H1 (cell line): ENCODE measurements around the gene SP4. TPM values are rescaled to one million over a fixed set of nuclear protein-coding genes. Genes with fewer than 3 reads are reported as not detected.

Source experiments
- CTCF ChIA-PET: fragments of 300-600 bp; sonication (Branson Sonifier 250); formaldehyde crosslinking; loops from one replicate; lab custom pipeline; 2021; ENCODE audit not compliant: partially characterized antibody; lab: Charles Lee
- POLR2A ChIA-PET: fragments of 300-600 bp; sonication (Branson Sonifier 250); formaldehyde crosslinking; loops from one replicate; lab custom pipeline; 2021; ENCODE audit warnings: inconsistent platforms; ENCODE audit not compliant: partially characterized antibody; lab: Charles Lee
- DNase-seq, 2 experiments: peaks; one replicate each; pipeline versions ENCODE4 v3.0.0 to v3.0.0-alpha.2; 2010 to 2022; ENCODE audit warnings: low spot score in 2 of 2, low read depth in 1 of 2, mixed read lengths in 1 of 2
- FAIRE-seq: peaks from 2 replicates; lab custom pipeline; 2011; peaks lifted over from hg19 to GRCh38; lab: Jason Lieb, UNC
- H2AFZ ChIP-seq: 2 replicates; pipeline ENCODE4 v1.8.1; 2012; ENCODE audit warnings: low read length, inconsistent platforms
- H2AK5ac ChIP-seq: 2 replicates; pipeline ENCODE4 v1.6.1; 2013; ENCODE audit warnings: low read depth, low read length
- H2BK120ac ChIP-seq: replicated peaks from 2 replicates; pipeline ENCODE3; 2013; ENCODE audit warnings: low read depth, low read length, inconsistent platforms
- H2BK12ac ChIP-seq: 2 replicates; pipeline ENCODE4 v1.6.1; 2013; ENCODE audit warnings: low read depth, low read length
- H2BK15ac ChIP-seq: 2 replicates; pipeline ENCODE4 v1.6.1; 2013; ENCODE audit warnings: low read length
- H2BK20ac ChIP-seq: 2 replicates; pipeline ENCODE4 v1.6.1; 2013; ENCODE audit warnings: low read length
- H2BK5ac ChIP-seq: 2 replicates; pipeline ENCODE4 v1.6.1; 2013; ENCODE audit warnings: low read depth, low read length
- H3K14ac ChIP-seq: 2 replicates; pipeline ENCODE4 v1.6.1; 2013; ENCODE audit warnings: inconsistent platforms; ENCODE audit not compliant: insufficient read length
- H3K18ac ChIP-seq: 2 replicates; pipeline ENCODE4 v1.6.1; 2013; ENCODE audit warnings: low read length; ENCODE audit errors: extremely low read depth
- H3K23ac ChIP-seq: 2 replicates; pipeline ENCODE4 v1.6.1; 2013; ENCODE audit warnings: inconsistent platforms; ENCODE audit not compliant: insufficient read length
- H3K23me2 ChIP-seq: 2 replicates; pipeline ENCODE4 v1.6.1; 2013; ENCODE audit warnings: low read depth, low read length
- H3K27ac ChIP-seq: 2 replicates; pipeline ENCODE4 v1.6.1; 2011; ENCODE audit warnings: low read depth, low read length, inconsistent platforms
- H3K27me3 ChIP-seq, 4 experiments: replicated peaks in 1 of 4; 1 replicate in 1 of 4; 2 replicates in 3 of 4; pipeline versions ENCODE4 v1.6.1 to v1.8.1; 2011 to 2013; ENCODE audit warnings: low read length in 3 of 4, mild to moderate bottlenecking in 3 of 4, inconsistent platforms in 2 of 4, mixed read lengths in 2 of 4, moderate library complexity in 1 of 4; ENCODE audit not compliant: control insufficient read depth in 3 of 4, insufficient read depth in 3 of 4; ENCODE audit errors: extremely low read depth in 1 of 4
- H3K36me3 ChIP-seq, 4 experiments: 2 replicates each; pipeline versions ENCODE4 v1.6.1 to v1.8.1; 2011 to 2013; ENCODE audit warnings: mild to moderate bottlenecking in 4 of 4, low read length in 3 of 4, moderate library complexity in 2 of 4, control low read depth in 1 of 4, inconsistent platforms in 1 of 4; ENCODE audit not compliant: insufficient read depth in 4 of 4, control insufficient read depth in 2 of 4
- H3K4ac ChIP-seq: replicated peaks from 2 replicates; pipeline ENCODE3; 2013; ENCODE audit warnings: low read length, low read depth, mixed read lengths, inconsistent platforms; ENCODE audit not compliant: insufficient read length
- H3K4me1 ChIP-seq, 4 experiments: replicated peaks in 1 of 4; 1 replicate in 1 of 4; 2 replicates in 3 of 4; pipeline versions ENCODE4 v1.6.1 to v1.8.1; 2011 to 2013; ENCODE audit warnings: low read length in 3 of 4, inconsistent platforms in 2 of 4, mixed read lengths in 1 of 4; ENCODE audit not compliant: insufficient read depth in 4 of 4, control insufficient read depth in 3 of 4
- H3K4me2 ChIP-seq, 2 experiments: 2 replicates each; pipeline versions ENCODE4 v1.6.1 to v1.8.1; 2011 to 2013; ENCODE audit warnings: low read depth in 2 of 2, low read length in 2 of 2, control low read depth in 1 of 2, inconsistent platforms in 1 of 2, mild to moderate bottlenecking in 1 of 2; ENCODE audit not compliant: insufficient read depth in 1 of 2
- H3K4me3 ChIP-seq, 4 experiments: fragments of 200-600, 300-600 bp in 1 of 4; sonication (generic), shearing (Covaris generic), sonication (Bioruptor Twin) in 1 of 4; 2 replicates each; pipeline versions ENCODE4 v1.5.1 to v1.8.1; 2011 to 2016; ENCODE audit warnings: low read length in 4 of 4, low read depth in 3 of 4, control low read depth in 2 of 4, inconsistent platforms in 2 of 4, mild to moderate bottlenecking in 2 of 4, mixed read lengths in 1 of 4, moderate library complexity in 1 of 4; ENCODE audit not compliant: insufficient read depth in 2 of 4; ENCODE audit errors: extremely low read depth in 1 of 4
- H3K56ac ChIP-seq: replicated peaks from 2 replicates; pipeline ENCODE3; 2013; ENCODE audit warnings: low read depth, mild to moderate bottlenecking, mixed read lengths, low read length, inconsistent platforms; ENCODE audit not compliant: insufficient read length
- H3K79me1 ChIP-seq: 2 replicates; pipeline ENCODE4 v1.6.1; 2013; ENCODE audit warnings: low read depth, low read length, control low read depth
- H3K79me2 ChIP-seq, 2 experiments: 2 replicates each; pipeline versions ENCODE4 v1.6.1 to v1.8.1; 2012 to 2013; ENCODE audit warnings: low read length in 2 of 2, mild to moderate bottlenecking in 2 of 2, inconsistent platforms in 1 of 2; ENCODE audit not compliant: insufficient read depth in 2 of 2, control insufficient read depth in 1 of 2
- H3K9ac ChIP-seq, 4 experiments: replicated peaks in 1 of 4; 1 replicate in 1 of 4; 2 replicates in 3 of 4; pipeline versions ENCODE4 v1.6.1 to v1.8.1; 2011 to 2013; ENCODE audit warnings: low read depth in 3 of 4, low read length in 3 of 4, control low read depth in 2 of 4, mild to moderate bottlenecking in 2 of 4, moderate library complexity in 2 of 4, inconsistent platforms in 1 of 4; ENCODE audit errors: extremely low read depth in 1 of 4
- H3K9me3 ChIP-seq, 2 experiments: 2 replicates each; pipeline versions ENCODE4 v1.6.1 to v1.8.1; 2012 to 2013; ENCODE audit warnings: mild to moderate bottlenecking in 2 of 2, moderate library complexity in 2 of 2, control low read depth in 1 of 2, inconsistent platforms in 1 of 2, low read depth in 1 of 2, low read length in 1 of 2, mixed read lengths in 1 of 2; ENCODE audit not compliant: insufficient read depth in 2 of 2
- H4K20me1 ChIP-seq, 2 experiments: replicated peaks in 1 of 2; 2 replicates each; pipeline versions ENCODE3 to v1.8.1; 2011 to 2013; ENCODE audit warnings: inconsistent platforms in 2 of 2, low read length in 2 of 2, mild to moderate bottlenecking in 1 of 2; ENCODE audit not compliant: insufficient read depth in 2 of 2, control insufficient read depth in 1 of 2
- H4K5ac ChIP-seq: 2 replicates; pipeline ENCODE4 v1.6.1; 2013; ENCODE audit warnings: low read length, low read depth, mixed read lengths, inconsistent platforms; ENCODE audit not compliant: insufficient read length
- H4K8ac ChIP-seq: 2 replicates; pipeline ENCODE4 v1.8.0; 2013; ENCODE audit warnings: mild to moderate bottlenecking, moderate library complexity, low read length, inconsistent platforms; ENCODE audit not compliant: insufficient read depth; ENCODE audit errors: extremely low read depth
- H4K91ac ChIP-seq: replicated peaks from 2 replicates; pipeline ENCODE3; 2013; ENCODE audit warnings: low read length, mixed read lengths, inconsistent platforms; ENCODE audit not compliant: insufficient read length
- CBX8 ChIP-seq: fragments of 300-800, 300-1000 bp; sonication (generic); IDR thresholded peaks from 2 replicates; pipeline ENCODE4 v1.7.1; 2016; ENCODE audit warnings: low read depth, low read length, borderline replicate concordance
- WGBS, 2 experiments: shearing (Covaris generic) in 1 of 2; methylation state at CpG; one replicate each; pipeline versions ENCODE4 v1.1.6 to v1.1.7; 2013 to 2015; ENCODE audit warnings: low lambda C conversion rate in 2 of 2, mixed read lengths in 2 of 2, inconsistent platforms in 1 of 2, low coverage in 1 of 2, missing lambda C conversion rate in 1 of 2; ENCODE audit not compliant: insufficient replicate concordance in 2 of 2, insufficient coverage in 1 of 2, insufficient read length in 1 of 2; ENCODE audit errors: extremely low coverage in 1 of 2, missing lambda C conversion rate in 1 of 2; 5-methylcytosine and 5-hydroxymethylcytosine counted together
- polyA plus RNA-seq, 7 experiments: library from polyadenylated mRNA; depleted of rRNA in 3 of 7; stranded (reverse) in 5 of 7; unstranded in 2 of 7; fragments of >200 nt in 5 of 7; fragments of 200-250 nt in 2 of 7; gene quantifications; 1 replicate in 5 of 7; 2 replicates in 1 of 7; 4 replicates in 1 of 7; pipeline versions ENCODE4 v1.2.1 to v1.2.3, GENCODE V29; 2011 to 2013; ENCODE audit warnings: missing spikeins in 2 of 7, mixed read lengths in 2 of 7
- total RNA-seq: library from RNA; stranded (reverse); fragmentation: NEBNext Ultra II Directional; extraction: Animal tissue kit (Norgen Biotek cat#: 25700); gene quantifications from 2 replicates; pipeline ENCODE4 v1.2.1, GENCODE V29; 2021

The SP4 gene
- total and polyA plus RNA-seq, 2 of the 8 experiments (the other 6 are each of a cell fraction or from before 2014, with no cell fraction given), result 10.0 to 24.0 TPM

DNA sequence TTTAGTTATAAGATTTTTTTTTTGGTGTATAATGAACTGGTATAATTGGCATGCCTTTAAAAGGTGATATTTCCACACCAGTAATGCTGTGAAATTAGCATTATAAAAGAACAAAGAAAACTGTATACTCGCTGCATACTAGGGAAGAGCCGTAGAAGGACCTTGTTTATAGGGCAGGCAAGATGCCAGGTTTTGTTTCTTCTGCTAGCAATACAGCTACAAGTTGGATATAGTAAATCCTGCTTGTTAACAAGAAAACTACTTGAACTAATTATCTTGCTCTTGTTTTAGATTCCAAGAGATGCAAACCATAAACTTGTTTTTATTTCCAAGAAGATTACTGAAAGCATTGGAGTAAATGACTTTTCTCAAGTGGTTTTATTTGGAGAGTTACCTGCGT is 116.8 kb downstream of the SP4 start:
- no peak overlapping the region for H2AFZ ChIP-seq
- H4K5ac ChIP-seq, result no peak overlapping the region
- H3K9me3 ChIP-seq, result no peaks in the 10 kb centered on the region
- no peak overlapping the region for H3K18ac ChIP-seq
- H3K4me2 ChIP-seq, result peak overlapping the region; percentile 4 to 92; a peak in 3 of 4 replicates
- H3K79me2 ChIP-seq, result no peaks in the 10 kb centered on the region
- H3K27ac ChIP-seq, result no peak overlapping the region
- no peak overlapping the region for H2AK5ac ChIP-seq
- POLR2A ChIA-PET, result no interaction called here
- DNase-seq (no peak), FAIRE-seq (no peak)
- H3K36me3 ChIP-seq, result peaks cover 0 to 5% (median 0%) of the 10 kb centered on the region in 4 experiments; a peak in 2 of 8 replicates
- H3K23me2 ChIP-seq, result peaks cover 13% of the 10 kb centered on the region; the same call in 1 of the 2 replicates
- peak overlapping the region in 1 of 4 experiments; percentile 66; a peak in 2 of 8 replicates for H3K4me3 ChIP-seq
- no peak overlapping the region for H3K56ac ChIP-seq
- H3K9ac ChIP-seq, result no peak overlapping the region
- no peak overlapping the region for H2BK15ac ChIP-seq
- peaks cover 0 to 10% (median 6%) of the 10 kb centered on the region in 4 experiments; a peak in 5 of 7 replicates for H3K4me1 ChIP-seq
- CTCF ChIA-PET, result interaction anchor here (0.7 to 1.0 kb wide), 2 partner anchors 9 to 223 kb away, joined by 4 to 5 read pairs; no protein-coding TSS in a partner anchor
- 45% methylated on average over 3 of the region's 3 CpGs; no CpG with 5 or more reads in 1 of the 2 experiments for WGBS, 2 experiments
- no peak overlapping the region for H3K14ac ChIP-seq
- H2BK12ac ChIP-seq, result no peak overlapping the region
- no peaks in the 10 kb centered on the region for H3K79me1 ChIP-seq
- H2BK5ac ChIP-seq, result no peak overlapping the region
- H3K23ac ChIP-seq, result no peak overlapping the region
- no peak overlapping the region for H2BK120ac ChIP-seq
- H3K4ac ChIP-seq, result no peak overlapping the region
- peaks cover 0 to 18% (median 7%) of the 10 kb centered on the region in 4 experiments; a peak in 6 of 7 replicates for H3K27me3 ChIP-seq
- no peak for TF ChIP-seq CBX8
- H4K8ac ChIP-seq, result no peak overlapping the region
- H4K91ac ChIP-seq, result no peak overlapping the region
- H4K20me1 ChIP-seq, result no peaks in the 10 kb centered on the region
- no peak overlapping the region for H2BK20ac ChIP-seq
